GM19455 (cell line): Measurements from ENCODE around the gene FAM236B.
"Not testable (repeated sequence)": the region's sequence is repeated elsewhere in the genome, so short reads cannot be mapped to it uniquely, and the experiment has no call there.

Experiments used
- ATAC-seq: cut with Tn5 transposase; IDR thresholded peaks from one replicate; pipeline ENCODE4 v1.9.1; 2021; ENCODE audit not compliant: unreplicated experiment

FAM236B gene

GRCh38 chrX:72782560-72782959 is at the start of gene FAM236B:
FAM236B (minus strand) TSS chrX:72782660; CDS start chrX:72782560, 100 bp downstream.
- ATAC-seq, result not testable (repeated sequence)

GRCh38 chrX:72830701-72831100 is 48.2 kb upstream of the FAM236B start:
- not testable (repeated sequence) for ATAC-seq

- not testable (repeated sequence) for ATAC-seq
Observed at GRCh38 chrX:72808110-72808509, 25.6 kb upstream of the FAM236B start, which contains the start of gene FAM236D. FAM236D (minus strand) TSS chrX:72808210; CDS start chrX:72808110, 100 bp downstream.

GRCh38 chrX:72790390-72790789 is 7.9 kb upstream of the FAM236B start:
- not testable (repeated sequence) for ATAC-seq

GRCh38 chrX:72788142-72788541 is 5.7 kb upstream of the FAM236B start:
- ATAC-seq, result not testable (repeated sequence)

- not testable (repeated sequence) for ATAC-seq
Observed at GRCh38 chrX:72783964-72784363, 1.5 kb upstream of the FAM236B start.

GRCh38 chrX:72783365-72783936 is 991 bp upstream of the FAM236B start:
- not testable (repeated sequence) for ATAC-seq

- ATAC-seq, result not testable (repeated sequence)
Observed at GRCh38 chrX:72778146-72778545, 4.3 kb downstream of the FAM236B start.

- peak; percentile 71 for ATAC-seq
Observed at GRCh38 chrX:72777467-72777790, 5.0 kb downstream of the FAM236B start.

- ATAC-seq, result peak; percentile 64
Observed at GRCh38 chrX:72776653-72777466, 5.6 kb downstream of the FAM236B start, which contains the start of gene DMRTC1B. DMRTC1B (plus strand) TSS chrX:72776890; CDS start chrX:72845136, 68,246 bp downstream.

GRCh38 chrX:72760454-72760853 is 22.0 kb downstream of the FAM236B start:
- ATAC-seq, result not testable (repeated sequence)

GRCh38 chrX:72748545-72748944 is 33.9 kb downstream of the FAM236B start:
- not testable (repeated sequence) for ATAC-seq

GRCh38 chrX:72745546-72745945 is 36.9 kb downstream of the FAM236B start:
- not testable (repeated sequence) for ATAC-seq

GRCh38 chrX:72735561-72735960 is 46.9 kb downstream of the FAM236B start:
- ATAC-seq, result no peak

- not testable (repeated sequence) for ATAC-seq
Observed at GRCh38 chrX:72733636-72734035, 48.8 kb downstream of the FAM236B start.
